Measurements from ENCODE around the gene RAP1GAP.

The RAP1GAP gene

DNA sequence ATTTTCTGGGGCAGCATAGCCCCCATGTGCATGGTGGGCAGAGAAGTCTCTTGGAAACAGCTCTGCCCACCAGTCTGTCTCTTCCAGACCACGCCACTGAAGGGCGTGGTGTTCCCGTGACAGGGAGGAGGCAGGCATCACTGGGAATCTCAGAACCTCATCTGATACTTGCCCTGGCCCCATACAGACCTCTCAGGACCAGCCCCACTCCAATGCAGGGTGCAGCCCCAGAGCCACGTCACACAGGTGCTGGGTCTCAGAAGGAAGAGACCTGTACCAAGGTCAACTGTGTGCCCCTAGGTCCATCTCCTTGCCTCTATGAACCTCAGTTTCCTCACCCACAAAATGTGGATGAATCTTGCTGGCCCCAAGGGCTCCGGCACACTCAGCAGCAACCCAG is 7.3 kb downstream of the RAP1GAP start:
- no peak for DNase-seq

DNA sequence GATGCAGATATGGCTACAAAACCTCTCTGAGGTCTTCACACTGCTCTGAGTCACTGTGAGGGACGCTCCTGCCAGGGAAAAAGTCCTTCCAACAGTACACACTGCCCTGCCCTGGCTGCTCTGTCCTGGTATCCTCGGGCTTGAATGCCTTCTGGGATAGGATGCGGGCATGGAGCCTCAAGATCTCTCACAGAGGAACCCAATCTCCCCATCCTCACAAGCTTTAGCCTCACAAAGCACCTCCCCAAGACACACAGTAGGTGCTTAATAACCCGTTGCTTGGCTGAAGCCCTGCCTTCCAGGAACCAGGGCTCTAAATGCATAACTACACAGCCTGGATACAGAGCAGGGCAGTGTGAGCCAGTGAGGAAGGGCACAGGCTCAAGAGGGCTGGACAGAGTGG is 9.2 kb downstream of the RAP1GAP start:
- no peak for DNase-seq

DNA sequence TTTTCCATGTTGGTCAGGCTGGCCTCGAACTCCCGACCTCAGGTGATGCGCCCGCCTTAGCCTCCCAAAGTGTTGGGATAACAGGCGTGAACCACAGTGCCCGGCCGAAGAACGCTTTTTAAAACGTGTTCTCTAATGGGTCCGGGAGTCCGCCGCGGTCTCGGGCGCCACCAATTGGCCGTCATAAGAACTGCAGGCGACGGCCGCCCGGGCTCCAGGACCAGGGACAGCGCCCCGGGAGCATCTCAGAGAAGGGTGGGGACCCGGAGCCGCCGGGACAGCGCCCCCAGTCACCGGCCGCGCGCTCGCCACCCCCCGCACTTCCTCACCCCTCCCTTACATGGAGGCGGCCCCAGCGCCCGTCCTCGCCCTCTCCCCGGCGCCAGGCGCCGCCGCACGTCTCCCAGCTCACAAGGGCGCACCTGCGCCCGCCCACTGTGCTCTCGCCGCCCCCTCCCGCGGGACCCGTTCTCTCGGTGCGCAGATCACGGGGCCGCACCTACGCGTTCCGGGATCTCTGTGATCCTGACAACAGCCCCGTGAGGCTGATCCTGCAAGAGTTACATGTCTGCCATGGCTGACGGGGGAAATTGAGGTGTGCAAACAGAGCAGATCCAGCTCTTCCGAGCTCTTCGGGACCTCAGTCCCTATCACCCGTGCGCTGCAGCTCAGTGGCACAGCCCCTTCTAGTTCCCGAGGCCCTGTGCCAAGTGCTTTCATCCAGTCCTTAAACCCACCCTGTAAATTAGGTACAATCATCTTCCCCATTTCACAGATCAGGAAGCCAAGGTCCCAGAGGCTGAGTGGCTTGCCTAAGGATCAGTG is 9.8 kb downstream of the RAP1GAP start:
- peak; percentile 77 to 80 for DNase-seq

DNA sequence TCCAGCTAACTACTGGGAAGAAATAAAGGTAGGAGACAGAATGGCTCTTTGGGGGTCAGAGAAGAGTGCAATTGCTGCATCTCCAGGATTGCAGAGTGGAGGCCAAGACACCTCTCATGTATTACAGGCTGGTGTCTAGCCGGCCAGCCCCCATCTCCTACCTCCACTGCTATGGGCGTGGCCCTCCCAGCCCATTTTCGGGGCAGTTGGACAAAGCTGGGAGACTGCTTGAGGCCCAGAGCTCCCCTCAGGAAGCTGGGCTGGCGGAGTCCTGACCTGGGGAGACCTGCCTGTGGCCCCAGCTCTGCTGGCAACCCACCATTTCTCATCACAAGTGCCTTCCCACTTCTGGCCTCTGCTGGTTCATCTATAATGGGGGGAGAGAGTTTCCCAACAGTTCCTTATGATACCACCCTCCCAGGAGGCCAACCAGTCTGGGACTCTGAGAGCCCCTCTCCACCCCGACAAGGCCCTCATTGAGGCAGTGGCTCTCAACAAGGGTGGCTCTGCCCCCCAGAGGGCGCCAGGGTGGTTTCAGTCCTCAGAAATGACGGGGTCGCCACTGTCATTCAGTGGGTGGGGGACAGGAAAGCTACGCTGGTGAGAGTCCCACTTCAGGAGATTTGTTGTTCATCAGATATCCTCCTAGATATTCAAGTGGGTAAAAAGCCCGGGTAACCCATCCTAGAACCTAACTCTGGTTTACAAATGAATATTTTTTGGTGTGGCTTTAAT is 11.5 kb downstream of the RAP1GAP start:
- DNase-seq = no peak

DNA sequence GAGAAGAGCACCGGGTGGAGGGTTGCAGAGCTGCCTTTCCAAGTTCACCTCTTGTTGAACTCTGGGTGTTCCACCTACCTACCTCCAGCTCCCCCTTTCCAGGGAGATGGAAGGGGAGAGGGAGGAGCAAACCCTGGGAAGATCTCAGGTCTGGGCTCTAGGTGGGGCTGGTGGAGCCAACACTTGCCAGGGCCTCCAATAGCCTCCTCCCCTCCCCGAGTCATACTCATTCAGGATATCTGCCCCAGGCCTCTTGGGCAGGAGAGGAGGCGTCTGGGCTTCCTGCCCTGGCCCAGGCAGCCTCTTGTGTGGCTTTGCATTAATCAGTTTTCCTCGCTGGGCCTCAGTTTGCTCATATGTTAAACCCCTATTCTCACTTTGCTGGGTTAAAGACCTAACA is 13.4 kb downstream of the RAP1GAP start:
- no peak for DNase-seq

DNA sequence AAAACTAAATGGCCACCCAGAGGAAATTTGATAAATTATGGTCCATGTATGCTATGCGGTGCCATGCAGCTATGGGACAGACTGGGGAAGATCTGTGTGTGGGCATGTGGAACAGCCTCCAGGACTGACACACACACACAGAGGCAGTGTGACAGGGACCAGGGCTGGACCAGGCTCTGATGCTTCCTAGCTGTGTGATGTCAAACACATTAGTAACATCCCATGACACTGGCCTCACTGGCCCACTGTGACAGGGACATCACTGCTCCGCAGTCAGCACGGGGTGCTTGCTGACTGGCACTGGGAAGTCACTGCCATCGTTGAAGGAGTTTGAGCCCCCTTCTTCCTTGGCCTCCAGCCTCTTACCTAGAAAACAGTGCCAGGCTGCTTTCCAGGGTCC is 13.9 kb downstream of the RAP1GAP start:
- DNase-seq = no peak

DNA sequence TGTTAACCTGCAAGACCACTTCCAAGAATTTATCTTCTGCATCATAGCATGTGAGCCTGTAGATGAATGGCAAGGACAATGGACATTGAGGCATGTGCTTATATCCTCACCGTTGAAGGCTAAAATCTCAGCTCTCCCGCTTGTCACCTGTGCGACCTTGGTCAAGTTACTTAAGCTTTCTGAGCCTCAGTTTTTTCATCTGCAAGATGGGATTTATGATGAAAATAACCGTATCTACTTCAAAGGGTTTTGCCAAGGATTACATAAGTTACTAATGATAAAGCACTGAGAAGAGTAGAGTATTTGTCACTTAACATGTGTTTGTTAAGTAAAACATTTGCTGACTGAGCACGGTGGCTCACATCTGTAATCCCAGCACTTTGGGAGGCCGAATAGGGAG is 14.9 kb downstream of the RAP1GAP start:
- DNase-seq = no peak

DNA sequence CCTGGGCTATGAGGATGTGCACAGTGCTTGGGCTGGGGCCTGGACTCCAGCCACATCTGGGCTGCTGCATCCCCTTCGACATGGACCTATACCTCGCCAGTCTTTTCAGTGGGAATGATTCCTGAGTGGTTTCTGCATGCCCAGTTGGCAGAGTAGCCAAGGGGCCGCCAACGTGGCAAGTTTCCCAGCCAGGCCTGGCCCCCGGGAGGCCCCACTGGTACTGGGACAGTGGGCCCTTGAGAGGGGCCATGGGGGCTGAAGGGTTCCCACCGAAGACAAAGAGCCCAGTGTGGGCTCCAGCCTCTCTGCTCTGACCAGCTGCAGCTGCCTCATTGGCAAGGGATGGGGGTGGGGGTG is 15.4 kb downstream of the RAP1GAP start:
- no peak for DNase-seq

DNA sequence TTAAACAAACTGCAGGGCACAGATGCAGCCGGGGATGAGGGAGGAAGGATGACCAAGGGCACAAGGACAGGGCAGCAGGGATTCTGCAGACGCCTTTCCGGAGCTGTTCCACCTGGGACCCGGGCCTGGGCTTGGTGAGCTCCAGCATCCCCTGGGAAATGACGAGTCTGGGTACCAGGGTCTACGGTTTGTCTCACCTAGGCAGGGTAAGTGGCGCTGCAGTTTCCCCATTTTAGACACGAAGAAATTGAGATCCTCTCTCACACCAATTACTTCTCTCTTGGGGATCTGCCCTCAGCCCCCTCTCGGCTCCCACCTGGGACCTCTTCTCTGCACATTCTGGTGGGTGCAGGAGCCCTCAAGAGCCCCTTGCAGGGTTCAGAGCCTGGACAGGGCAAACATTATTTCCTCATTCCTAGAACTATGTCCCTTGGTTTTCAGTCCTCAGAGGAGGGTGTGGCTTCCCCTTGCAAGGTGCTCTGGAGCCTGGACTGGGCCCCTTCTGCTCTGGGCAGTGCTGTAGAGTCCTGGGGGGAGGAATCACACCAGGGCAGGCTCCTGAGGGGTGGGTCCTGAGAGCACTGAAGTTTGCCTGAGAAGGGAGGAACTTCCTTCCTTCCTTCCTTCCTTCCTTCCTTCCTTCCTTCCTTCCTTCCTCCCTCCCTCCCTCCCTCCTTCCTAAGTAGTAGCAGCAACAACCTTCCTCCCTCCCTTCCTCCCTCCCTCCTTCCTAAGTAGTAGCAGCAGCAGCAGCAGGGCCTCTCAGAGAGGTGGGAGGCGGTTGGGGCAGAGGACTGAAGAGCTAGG is 16.0 kb downstream of the RAP1GAP start:
- no peak for DNase-seq

DNA sequence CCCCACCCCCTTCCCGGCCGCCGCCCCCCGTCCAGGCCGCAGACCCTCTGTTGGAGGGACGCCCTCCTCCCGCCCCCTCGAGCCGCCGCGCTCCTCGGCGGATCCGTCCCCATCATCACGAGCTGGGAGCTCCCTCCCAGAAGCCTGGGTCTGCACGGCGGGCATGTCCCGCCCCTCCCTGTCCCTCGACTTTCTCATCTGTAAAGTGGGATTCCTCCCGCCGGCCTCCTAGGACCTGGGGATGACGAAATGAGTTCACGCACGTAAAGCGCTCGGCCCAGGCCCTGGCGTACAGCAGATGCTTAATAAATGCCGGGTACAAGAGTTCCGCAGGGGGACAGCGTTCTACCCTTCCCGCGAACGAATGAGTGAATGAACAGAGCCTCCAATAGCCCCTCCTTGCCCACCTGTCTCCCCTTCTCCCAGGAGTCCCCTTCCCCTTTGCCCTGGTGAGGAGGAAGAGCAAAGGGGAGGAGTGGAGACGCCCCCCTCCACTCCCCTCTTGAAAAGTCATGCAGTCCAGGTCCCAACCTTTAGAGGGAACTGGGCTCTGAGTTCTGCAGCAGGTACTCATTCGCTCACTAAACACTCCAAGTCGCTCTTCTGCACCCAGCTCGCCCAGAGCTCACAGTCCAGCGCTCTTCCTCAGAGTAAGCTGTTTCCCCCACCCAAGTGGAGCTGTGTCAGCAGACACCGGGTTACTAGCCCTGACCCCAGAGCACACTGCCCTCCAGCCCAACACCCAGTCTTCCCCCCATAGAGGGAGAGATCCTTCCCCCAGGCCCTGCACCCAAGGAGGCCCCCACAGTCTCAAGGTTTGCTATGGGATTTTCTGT is 16.8 kb downstream of the RAP1GAP start:
- no peak for DNase-seq

DNA sequence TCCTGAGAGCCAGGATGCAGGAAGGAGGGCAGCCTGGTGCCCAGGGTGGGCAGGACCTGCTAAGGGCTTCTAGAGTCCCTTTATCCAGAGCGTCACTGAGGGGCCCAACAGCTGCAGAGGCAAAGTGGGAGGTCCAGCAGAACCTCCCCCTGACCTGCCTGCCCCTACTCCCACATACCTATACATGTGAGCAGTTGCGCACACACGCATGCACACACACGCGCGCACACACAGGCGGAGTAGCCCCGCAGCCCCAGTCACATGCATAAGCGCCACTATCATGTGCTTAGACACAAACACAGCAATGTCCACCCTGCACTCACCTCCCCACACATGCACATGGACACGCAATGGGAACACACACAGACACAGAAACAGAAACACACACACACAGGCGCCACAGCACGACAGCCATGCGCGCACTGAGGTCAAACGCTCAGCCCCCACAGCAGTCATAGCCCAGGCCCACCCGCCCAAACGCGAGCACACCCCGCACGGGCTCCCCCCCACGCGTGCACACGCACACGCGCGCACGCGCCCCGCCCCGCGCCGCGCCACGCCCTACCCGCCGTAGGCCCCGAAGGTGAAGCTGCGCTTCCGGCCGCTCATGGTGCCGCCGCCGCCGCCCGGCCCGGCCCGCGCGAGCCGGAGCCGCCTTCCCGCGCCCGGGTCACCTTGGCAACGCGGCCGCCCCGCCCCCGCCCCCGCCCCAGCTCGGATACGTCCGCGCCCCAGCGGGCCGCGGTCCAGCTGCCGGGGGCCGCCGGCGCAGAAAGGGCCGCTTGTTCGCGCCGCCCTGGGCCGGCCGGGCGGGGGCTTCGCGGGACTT is 17.7 kb downstream of the RAP1GAP start:
- DNase-seq = peak; percentile 42 to 59

DNA sequence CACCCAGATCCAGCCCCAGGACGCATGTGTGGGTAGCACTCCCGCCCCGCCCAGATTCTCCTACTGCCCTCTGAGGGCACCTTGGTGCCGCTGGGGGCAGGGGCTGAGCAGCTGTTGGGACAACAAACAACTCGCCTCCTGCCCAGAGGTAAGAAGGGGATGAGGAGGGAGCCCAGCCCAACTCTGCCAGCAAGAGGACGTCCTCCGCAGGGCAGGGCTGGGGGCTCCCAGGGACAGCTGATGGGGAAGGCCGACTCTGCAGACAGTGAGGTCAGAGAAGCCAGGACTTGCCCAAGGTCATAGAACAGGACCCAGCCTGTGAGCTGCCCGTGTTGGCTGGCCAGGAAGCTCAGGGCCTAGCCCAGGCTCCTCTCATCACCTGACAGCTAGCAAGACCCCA is 18.8 kb downstream of the RAP1GAP start:
- DNase-seq = no peak

DNA sequence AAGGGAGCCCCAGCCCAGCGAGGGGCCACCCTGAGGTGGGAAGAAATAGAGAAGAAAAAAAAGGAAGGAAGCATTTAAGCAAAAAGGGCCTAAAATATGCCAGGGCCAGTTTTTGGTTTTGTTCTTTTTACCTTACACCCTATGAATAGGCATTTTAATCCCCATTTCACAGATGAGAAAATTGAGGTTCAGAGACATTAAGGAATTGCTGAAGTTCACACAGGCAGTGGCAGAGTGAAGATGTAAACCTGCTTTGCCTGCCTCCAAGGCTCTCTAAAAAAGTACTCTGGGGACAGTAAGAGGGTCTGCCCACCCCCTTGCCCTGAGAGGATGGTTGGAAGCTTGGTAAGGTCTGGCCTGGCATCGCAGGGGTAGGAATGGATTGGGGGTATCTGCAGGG is 19.8 kb downstream of the RAP1GAP start:
- no peak for DNase-seq

DNA sequence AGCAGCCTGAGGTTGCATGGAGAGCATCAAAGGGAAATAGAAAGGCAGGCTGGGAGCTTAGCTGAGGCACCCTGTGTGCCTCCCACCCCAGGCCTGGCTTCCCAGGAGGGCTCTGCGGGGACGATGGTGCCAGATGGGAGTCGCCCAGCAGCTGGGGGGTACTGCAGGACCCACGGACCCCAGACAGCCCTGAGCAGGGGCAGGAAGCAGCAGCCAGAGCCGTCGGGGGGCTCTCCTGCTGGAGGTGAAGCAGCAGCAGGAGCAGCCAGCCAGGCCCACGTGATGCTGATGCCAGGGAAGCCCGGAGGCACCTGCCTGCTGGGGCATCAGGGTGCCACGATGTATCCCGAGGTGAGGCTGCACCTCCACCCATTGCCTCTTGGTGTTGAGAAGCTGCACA is 20.4 kb downstream of the RAP1GAP start:
- DNase-seq = no peak

DNA sequence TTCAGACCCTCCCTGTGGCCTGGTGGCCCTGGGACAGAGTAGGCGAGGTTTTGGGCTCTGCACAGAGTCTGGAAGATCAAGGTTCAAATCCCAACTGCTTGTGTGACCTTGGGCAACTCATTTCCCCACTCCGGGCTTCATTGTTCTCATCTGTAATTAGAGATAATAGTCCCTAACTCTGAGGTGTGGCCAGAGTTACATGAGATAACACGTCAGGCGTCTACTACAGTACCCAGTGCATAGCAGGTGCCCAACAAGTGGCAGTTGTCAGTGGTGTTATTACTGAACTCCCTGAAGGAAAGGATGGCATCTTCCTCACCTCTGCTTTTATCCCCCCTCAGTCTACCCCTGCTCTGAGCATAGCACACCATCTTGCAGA is 20.8 kb downstream of the RAP1GAP start:
- no peak for DNase-seq

DNA sequence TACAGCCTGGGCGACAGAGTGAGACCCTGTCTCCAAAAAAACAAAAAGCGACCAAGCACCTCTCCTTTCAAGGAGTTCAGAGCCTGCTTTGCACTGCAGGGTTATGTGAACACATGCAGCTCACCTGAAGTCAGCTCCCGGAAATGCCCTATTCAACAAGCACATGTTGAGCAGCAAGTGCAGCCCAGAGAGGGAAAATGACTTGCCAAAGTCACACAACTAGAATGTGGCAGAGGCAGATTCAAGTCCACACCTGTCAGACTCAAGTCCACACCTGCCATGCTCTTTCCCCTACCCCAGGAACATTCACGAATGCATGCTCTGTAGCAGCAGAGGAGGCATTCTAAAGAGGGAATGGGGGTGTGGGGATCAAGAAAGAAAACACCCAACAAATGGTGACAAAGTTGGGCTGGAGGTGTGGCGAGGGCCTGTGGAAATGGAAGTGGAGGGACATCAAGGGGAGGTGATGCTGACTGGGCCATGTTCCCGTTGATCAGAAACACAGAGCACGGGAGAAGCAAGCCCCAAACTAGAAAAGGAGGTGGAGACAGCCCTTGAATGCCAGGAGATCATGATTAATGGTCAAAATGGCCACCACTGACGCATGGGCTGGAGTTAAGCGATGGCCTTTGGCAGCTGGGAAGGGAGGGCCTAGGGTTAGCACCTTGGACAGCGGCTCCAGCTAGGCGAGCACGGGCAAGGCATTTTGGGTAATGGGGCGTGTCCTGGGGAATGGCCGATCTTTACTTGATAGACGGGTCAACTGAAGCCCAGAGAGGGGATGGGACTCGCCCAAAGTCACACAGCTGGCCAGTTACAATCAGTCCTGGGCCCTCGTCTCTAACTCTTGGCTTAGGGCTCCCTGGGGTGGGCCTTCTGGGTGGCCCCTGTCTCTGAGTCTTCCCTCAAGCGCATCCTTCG is 21.5 kb downstream of the RAP1GAP start:
- DNase-seq = peak; percentile 40 to 58

DNA sequence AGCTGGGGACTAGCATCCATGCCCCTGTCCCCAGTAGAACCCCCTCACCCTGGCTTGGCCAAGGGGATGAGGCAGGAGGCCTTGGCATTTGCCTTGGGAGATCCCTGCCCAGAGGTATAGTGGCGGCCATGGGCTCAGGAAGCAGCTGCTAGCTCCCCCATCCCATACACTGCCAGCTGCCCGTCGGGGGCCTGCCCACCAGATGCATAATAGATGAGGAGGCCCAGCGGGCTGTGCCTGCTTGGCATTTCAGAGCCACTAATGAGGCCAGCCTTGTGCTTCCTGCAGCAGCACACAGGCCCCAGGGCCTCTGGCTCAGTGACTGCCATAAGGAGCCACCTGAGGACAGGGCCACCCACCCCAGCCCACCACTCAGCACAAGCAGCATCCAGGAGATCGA is 23.6 kb downstream of the RAP1GAP start:
- DNase-seq = no peak

DNA sequence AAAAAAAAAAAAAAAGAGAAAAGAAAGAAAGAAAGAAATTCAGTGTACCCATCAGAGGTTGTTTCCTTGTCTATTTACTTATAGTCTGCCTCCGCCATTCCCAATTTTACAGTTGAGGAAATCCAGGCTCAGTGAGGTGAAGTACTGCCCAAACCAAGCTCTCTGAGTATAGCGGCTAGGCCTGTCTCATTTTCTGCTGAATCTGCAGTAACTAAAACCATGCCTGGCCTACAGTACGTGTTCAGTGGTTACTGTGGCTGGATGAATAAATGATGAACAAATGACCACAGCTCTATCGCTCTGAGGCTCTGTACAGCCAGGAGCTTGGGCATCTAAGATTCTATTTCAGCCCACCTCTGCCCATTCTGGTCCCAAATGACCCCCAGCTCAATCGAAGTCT is 24.3 kb downstream of the RAP1GAP start:
- DNase-seq = no peak

DNA sequence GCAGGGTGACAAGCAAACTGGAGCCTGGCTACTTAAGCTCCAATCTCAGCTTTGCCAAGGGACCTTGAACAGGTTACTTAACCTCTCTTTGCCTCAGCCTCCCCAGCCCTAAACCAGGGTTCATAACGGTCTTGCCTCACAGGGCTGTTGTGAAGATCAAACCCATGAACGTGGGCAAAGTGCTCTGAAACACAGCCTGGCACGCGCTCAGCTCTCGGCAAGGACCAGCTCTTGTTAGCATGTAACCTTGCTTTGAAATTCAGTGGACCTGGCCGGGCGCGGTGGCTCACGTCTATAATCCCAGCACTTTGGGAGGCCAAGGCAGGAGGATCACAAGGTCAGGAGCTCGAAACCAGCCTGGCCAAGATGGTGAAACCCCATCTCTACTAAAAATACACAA is 24.8 kb downstream of the RAP1GAP start:
- no peak for DNase-seq

DNA sequence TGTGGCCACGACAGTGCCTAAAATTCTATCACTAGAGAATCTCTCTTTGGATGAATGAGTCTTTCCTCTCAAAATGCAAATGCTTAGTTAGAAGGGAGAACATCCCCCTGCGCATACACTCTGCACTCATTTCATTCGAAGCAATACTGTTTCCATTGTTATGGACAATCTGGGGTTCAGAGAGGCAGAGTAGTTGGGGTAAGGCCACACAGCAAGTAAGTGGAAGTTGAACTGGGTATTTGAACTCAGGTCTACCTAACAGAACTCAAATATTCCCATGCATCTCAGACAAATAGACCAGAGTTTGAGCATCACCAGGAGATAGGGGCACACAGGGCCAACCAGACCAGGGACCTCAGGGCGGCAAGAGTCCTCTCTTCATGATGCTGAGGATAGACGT is 25.5 kb downstream of the RAP1GAP start:
- DNase-seq = no peak

Data from stimulated activated CD4-positive, alpha-beta T cell treated with anti-CD3 and anti-CD28 coated beads, Interleukin-2, amount 100 ng/mL, for 24 hours (primary cell).